GM12892 (cell line): ENCODE results near the gene PRMT9.

Experiments
- DNase-seq: peaks from one replicate; pipeline ENCODE4 v3.0.0; 2011; ENCODE audit not compliant: insufficient read length
- FAIRE-seq: peaks from 2 replicates; lab custom pipeline; 2011; peaks lifted over from hg19 to GRCh38; lab: Jason Lieb, UNC
- POLR2A ChIP-seq: IDR thresholded peaks from 2 replicates; pipeline ENCODE4 v1.6.1; 2011; ENCODE audit warnings: low read depth, low read length, control low read depth
- POLR2AphosphoS5 ChIP-seq: IDR thresholded peaks from 2 replicates; pipeline ENCODE4 v1.6.1; 2011; ENCODE audit warnings: low read depth, low read length, control low read depth
- TAF1 ChIP-seq: IDR thresholded peaks from 2 replicates; pipeline ENCODE4 v1.6.1; 2011; ENCODE audit warnings: low read depth, mild to moderate bottlenecking, control low read depth, low read length, borderline replicate concordance

PRMT9 gene

GRCh38 chr4:147633643-147634042 lies 50.3 kb downstream of the PRMT9 start:
- DNase-seq (no peak), FAIRE-seq (no peak)
- TF ChIP-seq POLR2AphosphoS5, result no peak
- no peak for TF ChIP-seq TAF1
- TF ChIP-seq POLR2A, result no peak

- DNase-seq (no peak), FAIRE-seq (no peak)
- TF ChIP-seq POLR2A (no peak), POLR2AphosphoS5 (no peak), TAF1 (no peak)
These were observed 50.9 kb downstream of the PRMT9 start for GRCh38 chr4:147633113-147633512.

- DNase-seq (no peak), FAIRE-seq (no peak)
- TF ChIP-seq POLR2AphosphoS5, result no peak
- no peak for TF ChIP-seq TAF1
- no peak for TF ChIP-seq POLR2A
These were observed 53.9 kb downstream of the PRMT9 start for GRCh38 chr4:147629783-147630730.

GRCh38 chr4:147628415-147628814 lies 55.5 kb downstream of the PRMT9 start:
- TF ChIP-seq TAF1, result no peak
- TF ChIP-seq POLR2A, result no peak
- TF ChIP-seq POLR2AphosphoS5, result no peak
- DNase-seq, result no peak
- FAIRE-seq, result no peak

GRCh38 chr4:147626903-147627302 lies 57.1 kb downstream of the PRMT9 start:
- no peak for FAIRE-seq
- TF ChIP-seq POLR2AphosphoS5, result no peak
- TF ChIP-seq POLR2A, result no peak
- no peak for TF ChIP-seq TAF1
- DNase-seq, result no peak

- TF ChIP-seq POLR2AphosphoS5 (no peak), POLR2A (no peak), TAF1 (no peak)
- FAIRE-seq (no peak), DNase-seq (no peak)
These were observed 58.2 kb downstream of the PRMT9 start for GRCh38 chr4:147625733-147626132.

GRCh38 chr4:147620315-147620714 lies 63.6 kb downstream of the PRMT9 start:
- FAIRE-seq, result no peak
- no peak for DNase-seq
- TF ChIP-seq POLR2A, result no peak
- no peak for TF ChIP-seq TAF1
- no peak for TF ChIP-seq POLR2AphosphoS5

GRCh38 chr4:147617841-147618691 lies 65.9 kb downstream of the PRMT9 start:
- DNase-seq, result no peak
- FAIRE-seq, result no peak
- no peak for TF ChIP-seq TAF1
- TF ChIP-seq POLR2A, result no peak
- TF ChIP-seq POLR2AphosphoS5, result no peak

GRCh38 chr4:147617173-147617840 lies 66.7 kb downstream of the PRMT9 start, which contains the start of gene TMEM184C:
TMEM184C (plus strand) TSS chr4:147617397; CDS start chr4:147617957, 560 bp downstream.
- TF ChIP-seq POLR2A (peak; percentile 89), TAF1 (peak; percentile 48; the same call in 1 of the 2 replicates), POLR2AphosphoS5 (peak; percentile 92)
- peak; percentile 73 for DNase-seq
- FAIRE-seq, result peak; percentile 99

- no peak for FAIRE-seq
- TF ChIP-seq POLR2A (no peak), POLR2AphosphoS5 (no peak), TAF1 (no peak)
- no peak for DNase-seq
These were observed 67.2 kb downstream of the PRMT9 start for GRCh38 chr4:147616849-147617172.

- TF ChIP-seq TAF1 (no peak), POLR2A (no peak), POLR2AphosphoS5 (no peak)
- no peak for FAIRE-seq
- no peak for DNase-seq
These were observed 73.3 kb downstream of the PRMT9 start for GRCh38 chr4:147610686-147611085.
